ENCODE data around the gene UBE2QL1.

UBE2QL1 gene

GRCh38 chr5:6450319-6450833 is 1.7 kb downstream of the UBE2QL1 start:
- H3K27me3 ChIP-seq (ENCODE audit: insufficient read depth, insufficient read length) = peaks cover 51% of the 10 kb centered on the region
- no peak for TF ChIP-seq SUZ12 (IDR thresholded peaks at IDR 0.05; ENCODE audit: extremely low read depth, insufficient read depth, insufficient read length)
- TF ChIP-seq ZNF274 (IDR thresholded peaks at IDR 0.05; ENCODE audit: low read depth, low read length) = no peak
- TF ChIP-seq YY1 (IDR thresholded peaks at IDR 0.05; ENCODE audit: insufficient read depth, insufficient read length) = no peak
- no peaks in the 10 kb centered on the region for H3K36me3 ChIP-seq (ENCODE audit: insufficient read depth, insufficient read length, low read length)
- H3K4me1 ChIP-seq (ENCODE audit: insufficient read depth, insufficient read length) = peaks cover 2% of the 10 kb centered on the region
- no peak overlapping the region for H3K4me3 ChIP-seq (ENCODE audit: insufficient read length, low read depth)
- no peaks in the 10 kb centered on the region for H3K9me3 ChIP-seq (ENCODE audit: insufficient read depth, low read length)
- DNase-seq (ENCODE audit: low read depth, low spot score) = no peak
- no peak overlapping the region for H3K9ac ChIP-seq (ENCODE audit: insufficient read length, low read depth)

GRCh38 chr5:6452622-6453504 is 4.2 kb downstream of the UBE2QL1 start:
- H3K9me3 ChIP-seq (ENCODE audit: insufficient read depth, low read length) = no peaks in the 10 kb centered on the region
- no peak overlapping the region for H3K4me3 ChIP-seq (ENCODE audit: insufficient read length, low read depth)
- peaks cover 45% of the 10 kb centered on the region for H3K27me3 ChIP-seq (ENCODE audit: insufficient read depth, insufficient read length)
- H3K36me3 ChIP-seq (ENCODE audit: insufficient read depth, insufficient read length, low read length) = no peaks in the 10 kb centered on the region
- no peak for DNase-seq (ENCODE audit: low read depth, low spot score)
- no peak overlapping the region for H3K9ac ChIP-seq (ENCODE audit: insufficient read length, low read depth)
- TF ChIP-seq ZNF274 (IDR thresholded peaks at IDR 0.05; ENCODE audit: low read depth, low read length) = no peak
- no peak for TF ChIP-seq YY1 (IDR thresholded peaks at IDR 0.05; ENCODE audit: insufficient read depth, insufficient read length)
- TF ChIP-seq SUZ12 (IDR thresholded peaks at IDR 0.05; ENCODE audit: extremely low read depth, insufficient read depth, insufficient read length) = no peak
- H3K4me1 ChIP-seq (ENCODE audit: insufficient read depth, insufficient read length) = peaks cover 2% of the 10 kb centered on the region

- H3K4me3 ChIP-seq (ENCODE audit: insufficient read length, low read depth) = no peak overlapping the region
- DNase-seq (ENCODE audit: low read depth, low spot score) = no peak
- H3K36me3 ChIP-seq (ENCODE audit: insufficient read depth, insufficient read length, low read length) = no peaks in the 10 kb centered on the region
- no peaks in the 10 kb centered on the region for H3K4me1 ChIP-seq (ENCODE audit: insufficient read depth, insufficient read length)
- H3K9ac ChIP-seq (ENCODE audit: insufficient read length, low read depth) = no peak overlapping the region
- peaks cover 35% of the 10 kb centered on the region for H3K27me3 ChIP-seq (ENCODE audit: insufficient read depth, insufficient read length)
- no peaks in the 10 kb centered on the region; the same call in 1 of the 2 replicates for H3K9me3 ChIP-seq (ENCODE audit: insufficient read depth, low read length)
- no peak for TF ChIP-seq ZNF274 (IDR thresholded peaks at IDR 0.05; ENCODE audit: low read depth, low read length)
- TF ChIP-seq SUZ12 (IDR thresholded peaks at IDR 0.05; ENCODE audit: extremely low read depth, insufficient read depth, insufficient read length) = no peak
- TF ChIP-seq YY1 (IDR thresholded peaks at IDR 0.05; ENCODE audit: insufficient read depth, insufficient read length) = no peak
Observed at GRCh38 chr5:6453937-6454560, 5.4 kb downstream of the UBE2QL1 start.

- no peak overlapping the region for H3K4me3 ChIP-seq (ENCODE audit: insufficient read length, low read depth)
- no peaks in the 10 kb centered on the region; the same call in 1 of the 2 replicates for H3K9me3 ChIP-seq (ENCODE audit: insufficient read depth, low read length)
- no peaks in the 10 kb centered on the region for H3K36me3 ChIP-seq (ENCODE audit: insufficient read depth, insufficient read length, low read length)
- TF ChIP-seq SUZ12 (IDR thresholded peaks at IDR 0.05; ENCODE audit: extremely low read depth, insufficient read depth, insufficient read length) (no peak), ZNF274 (IDR thresholded peaks at IDR 0.05; ENCODE audit: low read depth, low read length) (no peak), YY1 (IDR thresholded peaks at IDR 0.05; ENCODE audit: insufficient read depth, insufficient read length) (no peak)
- DNase-seq (ENCODE audit: low read depth, low spot score) = no peak
- no peak overlapping the region for H3K9ac ChIP-seq (ENCODE audit: insufficient read length, low read depth)
- H3K4me1 ChIP-seq (ENCODE audit: insufficient read depth, insufficient read length) = no peaks in the 10 kb centered on the region
- H3K27me3 ChIP-seq (ENCODE audit: insufficient read depth, insufficient read length) = peaks cover 29% of the 10 kb centered on the region
Observed at GRCh38 chr5:6454628-6455053, 6.0 kb downstream of the UBE2QL1 start.

- peaks cover 19% of the 10 kb centered on the region for H3K27me3 ChIP-seq (ENCODE audit: insufficient read depth, insufficient read length)
- TF ChIP-seq SUZ12 (IDR thresholded peaks at IDR 0.05; ENCODE audit: extremely low read depth, insufficient read depth, insufficient read length) (no peak), YY1 (IDR thresholded peaks at IDR 0.05; ENCODE audit: insufficient read depth, insufficient read length) (no peak), ZNF274 (IDR thresholded peaks at IDR 0.05; ENCODE audit: low read depth, low read length) (no peak)
- H3K4me3 ChIP-seq (ENCODE audit: insufficient read length, low read depth) = no peak overlapping the region
- H3K36me3 ChIP-seq (ENCODE audit: insufficient read depth, insufficient read length, low read length) = no peaks in the 10 kb centered on the region
- no peaks in the 10 kb centered on the region for H3K4me1 ChIP-seq (ENCODE audit: insufficient read depth, insufficient read length)
- H3K9me3 ChIP-seq (ENCODE audit: insufficient read depth, low read length) = no peaks in the 10 kb centered on the region; the same call in 1 of the 2 replicates
- no peak overlapping the region for H3K9ac ChIP-seq (ENCODE audit: insufficient read length, low read depth)
- DNase-seq (ENCODE audit: low read depth, low spot score) = no peak
Observed at GRCh38 chr5:6455571-6456200, 7.0 kb downstream of the UBE2QL1 start.

- H3K27me3 ChIP-seq (ENCODE audit: insufficient read depth, insufficient read length) = peaks cover 7% of the 10 kb centered on the region
- no peaks in the 10 kb centered on the region for H3K4me1 ChIP-seq (ENCODE audit: insufficient read depth, insufficient read length)
- H3K4me3 ChIP-seq (ENCODE audit: insufficient read length, low read depth) = no peak overlapping the region
- H3K9ac ChIP-seq (ENCODE audit: insufficient read length, low read depth) = no peak overlapping the region
- DNase-seq (ENCODE audit: low read depth, low spot score) = no peak
- H3K36me3 ChIP-seq (ENCODE audit: insufficient read depth, insufficient read length, low read length) = no peaks in the 10 kb centered on the region
- TF ChIP-seq ZNF274 (IDR thresholded peaks at IDR 0.05; ENCODE audit: low read depth, low read length) (no peak), YY1 (IDR thresholded peaks at IDR 0.05; ENCODE audit: insufficient read depth, insufficient read length) (no peak), SUZ12 (IDR thresholded peaks at IDR 0.05; ENCODE audit: extremely low read depth, insufficient read depth, insufficient read length) (no peak)
- no peaks in the 10 kb centered on the region; the same call in 1 of the 2 replicates for H3K9me3 ChIP-seq (ENCODE audit: insufficient read depth, low read length)
Observed at GRCh38 chr5:6456766-6457370, 8.2 kb downstream of the UBE2QL1 start.

Data from NT2/D1 (cell line).